GM08714 (cell line): ENCODE results near the gene CYP4B1.
"Not testable (repeated sequence)": the region's sequence is repeated elsewhere in the genome, so short reads cannot be mapped to it uniquely, and the experiment has no call there.

Experiments
- H3K4me3 ChIP-seq: fragments of 200-500 bp; sonication (Bioruptor generic); 2 replicates; pipeline ENCODE4 v1.5.1; 2014; ENCODE audit warnings: mild to moderate bottlenecking, low read length, inconsistent platforms
- ZNF274 ChIP-seq: IDR thresholded peaks from 2 replicates; pipeline ENCODE4 v1.6.1; 2012; ENCODE audit warnings: mild to moderate bottlenecking, low read depth, low read length

Gene CYP4B1

GRCh38 chr1:46770541-46770940 is 28.3 kb upstream of the CYP4B1 start:
- no peak overlapping the region for H3K4me3 ChIP-seq
- no peak for TF ChIP-seq ZNF274

- no peak overlapping the region for H3K4me3 ChIP-seq
- TF ChIP-seq ZNF274: no peak
Observed at GRCh38 chr1:46772571-46772970, 26.3 kb upstream of the CYP4B1 start.

- no peak for TF ChIP-seq ZNF274
- H3K4me3 ChIP-seq: no peak overlapping the region
Observed at GRCh38 chr1:46774297-46774696, 24.5 kb upstream of the CYP4B1 start.

GRCh38 chr1:46778456-46778855 is 20.4 kb upstream of the CYP4B1 start:
- not testable (repeated sequence) for H3K4me3 ChIP-seq

- H3K4me3 ChIP-seq: no peak overlapping the region
- no peak for TF ChIP-seq ZNF274
Observed at GRCh38 chr1:46784666-46785065, 14.2 kb upstream of the CYP4B1 start.

- H3K4me3 ChIP-seq: not testable (repeated sequence)
Observed at GRCh38 chr1:46788634-46789033, 10.2 kb upstream of the CYP4B1 start.

GRCh38 chr1:46790446-46791101 is 8.3 kb upstream of the CYP4B1 start:
- TF ChIP-seq ZNF274: no peak

GRCh38 chr1:46793126-46793525 is 5.7 kb upstream of the CYP4B1 start:
- no peak for TF ChIP-seq ZNF274

More at GRCh38 chr1:46790446-46791101, 8.3 kb upstream of the CYP4B1 start:
- no peak overlapping the region for H3K4me3 ChIP-seq

GRCh38 chr1:46797696-46798470 is 963 bp upstream of the CYP4B1 start:
- TF ChIP-seq ZNF274: no peak
- no peak overlapping the region for H3K4me3 ChIP-seq

More at GRCh38 chr1:46793126-46793525, 5.7 kb upstream of the CYP4B1 start:
- H3K4me3 ChIP-seq: no peak overlapping the region

- TF ChIP-seq ZNF274: no peak
Observed at GRCh38 chr1:46800742-46801141, 1.9 kb downstream of the CYP4B1 start.

GRCh38 chr1:46801323-46802055 is 2.6 kb downstream of the CYP4B1 start:
- TF ChIP-seq ZNF274: no peak
- no peak overlapping the region for H3K4me3 ChIP-seq

More at GRCh38 chr1:46800742-46801141, 1.9 kb downstream of the CYP4B1 start:
- H3K4me3 ChIP-seq: no peak overlapping the region

- TF ChIP-seq ZNF274: no peak
- no peak overlapping the region for H3K4me3 ChIP-seq
Observed at GRCh38 chr1:46802081-46802480, 3.2 kb downstream of the CYP4B1 start.

GRCh38 chr1:46802901-46803574 is 4.2 kb downstream of the CYP4B1 start:
- TF ChIP-seq ZNF274: no peak
- no peak overlapping the region for H3K4me3 ChIP-seq
